HepG2 (cell line): Measurements from ENCODE around the gene KCNAB1.

Experiments used
- MED13 ChIP-seq: sonication (generic); formaldehyde crosslinking; IDR thresholded peaks from 2 replicates; pipeline ENCODE4 v1.5.0; 2020; ENCODE audit warnings: missing genetic modification reagents
- MLLT10 ChIP-seq: sonication (generic); formaldehyde crosslinking; IDR thresholded peaks from 2 replicates; pipeline ENCODE4 v1.4.0; 2020; ENCODE audit warnings: missing genetic modification reagents
- PCBP2 ChIP-seq: fragments of 200-400 bp; formaldehyde crosslinking; optimal IDR thresholded peaks from 2 replicates; pipeline ENCODE3; 2018; ENCODE audit warnings: low read length, low read depth; ENCODE audit not compliant: poor library complexity, severe bottlenecking

GRCh38 chr3:156516284-156516683 is 395.9 kb downstream of the KCNAB1 start:
- TF ChIP-seq MED13 (no peak), PCBP2 (no peak), MLLT10 (CRISPR knock-in tag) (no peak)
